Neural cell (in vitro differentiated cells): ENCODE data around the gene PLEKHH2. TPM values are rescaled to one million over a fixed set of nuclear protein-coding genes. Genes with fewer than 3 reads are reported as not detected.
"Not testable (repeated sequence)": the region's sequence is repeated elsewhere in the genome, so short reads cannot be mapped to it uniquely, and the experiment has no call there.

Experiments used
- H2AFZ ChIP-seq: fragments of 200-600, 300-800 bp; sonication (generic), shearing (Covaris generic); 2 replicates; pipeline ENCODE4 v1.6.0; 2014; ENCODE audit warnings: low read depth, mild to moderate bottlenecking, antibody characterized with exemption, low read length, moderate library complexity
- H3F3A ChIP-seq: fragments of 200-600 bp; shearing (Covaris generic); 2 replicates; pipeline ENCODE4 v1.6.1; 2016; ENCODE audit warnings: mild to moderate bottlenecking, moderate library complexity, mixed read lengths, antibody characterized with exemption, low read length; ENCODE audit not compliant: insufficient read depth, poor library complexity, severe bottlenecking
- H3K27ac ChIP-seq: fragments of 200-600, 300-800 bp; sonication (generic), shearing (Covaris generic); 2 replicates; pipeline ENCODE4 v1.5.1; 2014; ENCODE audit warnings: mild to moderate bottlenecking, low read length, moderate library complexity
- H3K27me3 ChIP-seq: fragments of 300-800, 200-600 bp; sonication (generic), shearing (Covaris generic); 2 replicates; pipeline ENCODE4 v1.6.0; 2014; ENCODE audit warnings: mild to moderate bottlenecking, low read depth, low read length, moderate library complexity; ENCODE audit not compliant: insufficient read depth
- H3K36me3 ChIP-seq: fragments of 300-800, 200-600 bp; sonication (generic), shearing (Covaris generic); 2 replicates; pipeline ENCODE4 v1.5.1; 2014; ENCODE audit warnings: mild to moderate bottlenecking, antibody characterized with exemption, low read length, moderate library complexity; ENCODE audit not compliant: insufficient read depth
- H3K4me2 ChIP-seq: fragments of 300-800, 200-600 bp; sonication (generic), shearing (Covaris generic); 2 replicates; pipeline ENCODE4 v1.6.0; 2014; ENCODE audit warnings: mild to moderate bottlenecking, low read length
- H3K4me3 ChIP-seq: fragments of 300-800, 200-600 bp; sonication (generic), shearing (Covaris generic); 2 replicates; pipeline ENCODE4 v1.5.1; 2014; ENCODE audit warnings: mild to moderate bottlenecking, low read length, moderate library complexity
- H3K79me2 ChIP-seq: fragments of 200-600 bp; shearing (Covaris generic); replicated peaks from 2 replicates; pipeline ENCODE4 v1.6.0; 2014; ENCODE audit warnings: mild to moderate bottlenecking, low read length, moderate library complexity; ENCODE audit not compliant: insufficient read depth
- H3K9ac ChIP-seq: fragments of 300-800, 200-600 bp; sonication (generic), shearing (Covaris generic); 2 replicates; pipeline ENCODE4 v1.6.1; 2016; ENCODE audit warnings: mild to moderate bottlenecking, low read length, mixed read lengths
- H3K9me2 ChIP-seq: fragments of 200-600 bp; shearing (Covaris generic); 2 replicates; pipeline ENCODE4 v1.6.1; 2016; ENCODE audit warnings: mild to moderate bottlenecking, low read length, mixed read lengths; ENCODE audit not compliant: insufficient read depth
- H3K9me3 ChIP-seq: fragments of 200-600, 300-800 bp; sonication (generic), shearing (Covaris generic); 2 replicates; pipeline ENCODE4 v1.6.1; 2016; ENCODE audit warnings: mild to moderate bottlenecking, mixed run types, low read length, moderate library complexity, mixed read lengths
- H4K20me1 ChIP-seq: fragments of 200-600 bp; shearing (Covaris generic); 2 replicates; pipeline ENCODE4 v1.6.1; 2016; ENCODE audit warnings: mild to moderate bottlenecking, mixed run types; ENCODE audit not compliant: insufficient read depth
- CTCF ChIP-seq: fragments of 450-650 bp; IDR thresholded peaks from 2 replicates; pipeline ENCODE4 v1.5.1; 2014; ENCODE audit warnings: antibody characterized with exemption, mild to moderate bottlenecking, moderate library complexity; ENCODE audit not compliant: poor library complexity, severe bottlenecking
- EP300 ChIP-seq: fragments of 450-650 bp; conservative IDR thresholded peaks from 2 replicates; pipeline ENCODE4 v1.6.1; 2014; ENCODE audit warnings: antibody characterized with exemption, mild to moderate bottlenecking, moderate library complexity; ENCODE audit not compliant: poor library complexity, severe bottlenecking
- EZH2 ChIP-seq: fragments of 200-600, 300-800 bp; shearing (Covaris generic), sonication (generic); IDR thresholded peaks from 2 replicates; pipeline ENCODE4 v1.6.1; 2014; ENCODE audit warnings: antibody characterized with exemption, low read length, borderline replicate concordance, mild to moderate bottlenecking; ENCODE audit not compliant: insufficient read depth, poor library complexity, severe bottlenecking
- MXI1 ChIP-seq: fragments of 450-650 bp; conservative IDR thresholded peaks from 2 replicates; pipeline ENCODE4 v1.6.1; 2014; ENCODE audit warnings: antibody characterized with exemption, mild to moderate bottlenecking; ENCODE audit not compliant: poor library complexity, severe bottlenecking
- POLR2AphosphoS5 ChIP-seq: IDR thresholded peaks from 2 replicates; pipeline ENCODE4 v1.6.1; 2012
- RAD21 ChIP-seq: fragments of 450-650 bp; conservative IDR thresholded peaks from 2 replicates; pipeline ENCODE4 v1.6.1; 2014; ENCODE audit warnings: antibody characterized with exemption, mild to moderate bottlenecking, moderate library complexity
- SMC3 ChIP-seq: fragments of 450-650 bp; conservative IDR thresholded peaks from 2 replicates; pipeline ENCODE4 v1.6.1; 2014; ENCODE audit warnings: antibody characterized with exemption, mild to moderate bottlenecking, moderate library complexity; ENCODE audit not compliant: poor library complexity
- TAF1 ChIP-seq: IDR thresholded peaks from 2 replicates; pipeline ENCODE4 v1.6.1; 2012; ENCODE audit warnings: low read depth
- polyA plus RNA-seq: library from polyadenylated mRNA; depleted of rRNA; stranded (reverse); fragments of >200 nt; gene quantifications from 2 replicates; pipeline ENCODE4 v1.2.3, GENCODE V29; 2014
- TF ChIP-seq, protein P1 (sequence below): IDR thresholded peaks from 2 replicates; pipeline ENCODE4 v1.6.1; 2012; ENCODE audit warnings: borderline replicate concordance

PLEKHH2 gene
- polyA plus RNA-seq, 1 donor from 2014 or later: 0.50 TPM

- Histone ChIP-seq H3K27me3 (peaks cover 2% of the 10 kb centered on the region), H3K79me2 (no peaks in the 10 kb centered on the region), H3F3A (no peaks in the 10 kb centered on the region), H3K9me2 (no peaks in the 10 kb centered on the region), H3K4me3 (no peak overlapping the region), H3K4me2 (no peak overlapping the region), H3K36me3 (no peaks in the 10 kb centered on the region), H2AFZ (no peak overlapping the region), H3K27ac (no peak overlapping the region), H3K9me3 (no peaks in the 10 kb centered on the region), H3K9ac (no peak overlapping the region), H4K20me1 (no peaks in the 10 kb centered on the region)
- TF ChIP-seq SMC3 (no peak), POLR2AphosphoS5 (no peak), RAD21 (no peak), MXI1 (no peak), EZH2 (no peak), TAF1 (no peak), EP300 (no peak), CTCF (no peak)
- TF ChIP-seq, protein P1, sequence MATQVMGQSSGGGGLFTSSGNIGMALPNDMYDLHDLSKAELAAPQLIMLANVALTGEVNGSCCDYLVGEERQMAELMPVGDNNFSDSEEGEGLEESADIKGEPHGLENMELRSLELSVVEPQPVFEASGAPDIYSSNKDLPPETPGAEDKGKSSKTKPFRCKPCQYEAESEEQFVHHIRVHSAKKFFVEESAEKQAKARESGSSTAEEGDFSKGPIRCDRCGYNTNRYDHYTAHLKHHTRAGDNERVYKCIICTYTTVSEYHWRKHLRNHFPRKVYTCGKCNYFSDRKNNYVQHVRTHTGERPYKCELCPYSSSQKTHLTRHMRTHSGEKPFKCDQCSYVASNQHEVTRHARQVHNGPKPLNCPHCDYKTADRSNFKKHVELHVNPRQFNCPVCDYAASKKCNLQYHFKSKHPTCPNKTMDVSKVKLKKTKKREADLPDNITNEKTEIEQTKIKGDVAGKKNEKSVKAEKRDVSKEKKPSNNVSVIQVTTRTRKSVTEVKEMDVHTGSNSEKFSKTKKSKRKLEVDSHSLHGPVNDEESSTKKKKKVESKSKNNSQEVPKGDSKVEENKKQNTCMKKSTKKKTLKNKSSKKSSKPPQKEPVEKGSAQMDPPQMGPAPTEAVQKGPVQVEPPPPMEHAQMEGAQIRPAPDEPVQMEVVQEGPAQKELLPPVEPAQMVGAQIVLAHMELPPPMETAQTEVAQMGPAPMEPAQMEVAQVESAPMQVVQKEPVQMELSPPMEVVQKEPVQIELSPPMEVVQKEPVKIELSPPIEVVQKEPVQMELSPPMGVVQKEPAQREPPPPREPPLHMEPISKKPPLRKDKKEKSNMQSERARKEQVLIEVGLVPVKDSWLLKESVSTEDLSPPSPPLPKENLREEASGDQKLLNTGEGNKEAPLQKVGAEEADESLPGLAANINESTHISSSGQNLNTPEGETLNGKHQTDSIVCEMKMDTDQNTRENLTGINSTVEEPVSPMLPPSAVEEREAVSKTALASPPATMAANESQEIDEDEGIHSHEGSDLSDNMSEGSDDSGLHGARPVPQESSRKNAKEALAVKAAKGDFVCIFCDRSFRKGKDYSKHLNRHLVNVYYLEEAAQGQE: no peak
Observed at GRCh38 chr2:43631618-43632317, 5.3 kb upstream of the PLEKHH2 start.

DNA sequence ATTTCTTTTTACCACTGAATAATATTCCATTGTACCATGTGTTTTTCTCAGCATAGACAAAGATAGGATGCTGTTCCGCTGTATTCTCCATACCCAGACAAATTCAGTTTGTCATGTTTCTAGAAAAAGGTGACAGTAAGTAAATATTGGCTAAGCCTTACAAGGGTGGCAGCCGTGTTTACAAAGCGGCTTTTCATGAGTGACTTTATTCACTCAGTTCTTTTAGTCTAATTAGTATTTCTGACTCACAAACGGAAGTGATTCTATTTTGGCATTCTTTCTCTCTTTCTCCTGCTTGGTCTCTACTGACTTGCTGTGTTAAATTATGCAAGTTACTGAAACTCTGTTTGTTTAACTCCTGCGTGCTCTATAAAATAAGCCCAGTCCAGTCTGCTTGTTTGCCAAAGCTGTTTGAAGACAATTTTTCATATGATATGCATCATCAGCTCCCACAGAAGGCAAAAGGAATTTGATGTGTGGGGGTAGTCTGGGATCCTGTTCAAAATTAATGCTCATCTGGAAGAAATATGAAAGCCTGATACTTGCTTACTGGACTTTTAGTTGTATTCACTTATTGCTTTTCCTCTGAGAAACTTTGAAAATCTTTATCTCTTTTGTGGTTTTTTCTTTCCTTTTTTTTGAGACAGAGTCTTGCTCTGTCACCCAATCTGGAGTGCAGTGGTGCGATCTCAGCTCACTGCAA is 2.3 kb upstream of the PLEKHH2 start:
- Histone ChIP-seq H3F3A (no peaks in the 10 kb centered on the region), H3K27me3 (peaks cover 22% of the 10 kb centered on the region), H3K9me2 (no peaks in the 10 kb centered on the region), H3K27ac (no peak overlapping the region), H3K4me2 (no peak overlapping the region), H3K9me3 (no peaks in the 10 kb centered on the region), H4K20me1 (no peaks in the 10 kb centered on the region), H3K4me3 (no peak overlapping the region), H3K36me3 (no peaks in the 10 kb centered on the region), H3K79me2 (no peaks in the 10 kb centered on the region), H2AFZ (no peak overlapping the region), H3K9ac (no peak overlapping the region)
- no peak for TF ChIP-seq EP300
- no peak for TF ChIP-seq CTCF
- TF ChIP-seq SMC3: no peak
- TF ChIP-seq, protein P1: no peak
- no peak for TF ChIP-seq RAD21
- TF ChIP-seq MXI1: no peak
- TF ChIP-seq POLR2AphosphoS5: no peak
- no peak for TF ChIP-seq TAF1
- TF ChIP-seq EZH2: no peak

- H3K27ac ChIP-seq, H3K36me3 ChIP-seq, H3K4me3 ChIP-seq, H4K20me1 ChIP-seq, H3K9me3 ChIP-seq, H3K9ac ChIP-seq, H3F3A ChIP-seq, H3K79me2 ChIP-seq, H2AFZ ChIP-seq, H3K4me2 ChIP-seq, H3K9me2 ChIP-seq: not testable (repeated sequence)
- peaks cover 22% of the 10 kb centered on the region for H3K27me3 ChIP-seq
Observed at GRCh38 chr2:43636153-43636552, 907 bp upstream of the PLEKHH2 start.
